AG10803 (cell line): Measurements from ENCODE around the gene RAD52.

Source experiments
- DNase-seq: peaks from one replicate; pipeline ENCODE4 v3.0.0; 2010; ENCODE audit warnings: low read depth
- H3K4me3 ChIP-seq: 2 replicates; pipeline ENCODE4 v1.5.1; 2011; ENCODE audit warnings: mild to moderate bottlenecking, low read length, control low read depth
- CTCF ChIP-seq: conservative IDR thresholded peaks from 2 replicates; pipeline ENCODE4 v1.5.1; 2011; ENCODE audit warnings: mild to moderate bottlenecking, low read length, control low read depth, inconsistent platforms

Gene RAD52

GRCh38 chr12:862303-862911, 87.1 kb downstream of the RAD52 start:
- no peak overlapping the region for H3K4me3 ChIP-seq
- no peak for TF ChIP-seq CTCF
- no peak for DNase-seq
